Measurements from ENCODE around the gene CDH4. TPM values are rescaled to one million over a fixed set of nuclear protein-coding genes. Genes with fewer than 3 reads are reported as not detected.

The CDH4 gene
- total and polyA plus RNA-seq, 2 donors (not counting 3 experiments of a cell fraction or from before 2014, with no cell fraction given), result 0.17 to 0.51 TPM

DNA sequence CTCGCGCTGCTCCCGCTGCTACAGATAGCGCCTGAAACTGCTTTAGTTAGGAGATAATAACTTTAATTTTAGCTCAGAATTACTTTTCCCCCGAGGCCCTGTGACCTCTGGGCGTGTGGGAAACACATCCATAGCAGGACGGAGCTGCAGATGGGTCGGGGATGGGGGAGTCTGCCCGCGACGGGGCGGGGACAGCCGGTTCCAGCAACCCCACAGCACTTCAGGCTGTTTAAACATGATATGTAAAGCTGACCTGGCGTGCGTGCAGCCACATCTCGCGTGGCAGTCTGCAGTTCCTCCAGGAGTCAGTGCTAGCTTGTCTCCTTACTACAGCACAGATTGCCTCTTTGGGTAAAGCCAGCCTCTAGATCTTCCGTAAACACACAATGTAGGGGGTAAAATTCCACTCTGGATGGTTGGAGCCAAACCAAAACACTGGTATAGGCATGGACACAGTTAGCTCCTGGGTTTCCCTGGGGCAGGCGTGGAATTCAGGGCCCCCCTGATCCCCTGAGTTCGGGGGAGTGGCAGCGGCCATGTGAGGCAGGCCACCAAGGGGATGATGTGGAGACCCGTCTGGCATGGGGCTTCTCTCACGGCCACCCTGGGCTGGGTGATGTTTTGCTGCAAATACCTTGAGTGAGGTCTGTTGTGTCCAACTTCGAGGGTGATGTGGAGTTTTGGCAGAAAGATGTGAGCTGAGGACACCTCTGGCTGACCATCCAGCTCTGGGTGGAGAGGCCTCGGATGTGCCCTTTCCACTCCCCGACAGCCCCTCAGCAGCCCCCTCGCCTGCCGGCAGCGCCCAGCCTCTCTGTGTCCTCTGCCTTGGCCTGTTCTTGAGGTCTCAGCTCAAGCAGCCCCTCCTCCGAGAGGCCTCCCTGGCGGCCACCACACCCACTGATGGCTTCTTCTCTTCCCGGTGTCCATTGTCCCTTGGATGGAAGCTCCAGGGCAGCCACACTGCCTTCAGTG lies 599.2 kb downstream of the CDH4 start:
- no peaks in the 10 kb centered on the region for H3K9me1 ChIP-seq (replicated peaks; ENCODE audit: control insufficient read depth, extremely low read depth, insufficient read depth, low read length)
- no peaks in the 10 kb centered on the region for H3K27me3 ChIP-seq (ENCODE audit: control insufficient read depth in 2 of 2, insufficient read depth in 2 of 2, low read length in 2 of 2)
- ChIA-PET CTCF (no interaction called here), POLR2A (no interaction called here)
- no peak overlapping the region for H3K9ac ChIP-seq (replicated peaks; ENCODE audit: extremely low read depth, insufficient read depth, low read length)
- no peak overlapping the region for H2AFZ ChIP-seq (ENCODE audit: low read depth, low read length)
- no peaks in the 10 kb centered on the region for H3K36me3 ChIP-seq (ENCODE audit: control insufficient read depth in 2 of 2, extremely low read depth in 1 of 2, insufficient read depth in 2 of 2, low read length in 2 of 2)
- peaks cover 1% of the 10 kb centered on the region for H3K9me3 ChIP-seq (replicated peaks; ENCODE audit: control insufficient read depth, insufficient read depth, low read length)
- H3K4me1 ChIP-seq (ENCODE audit: control insufficient read depth, extremely low read depth, insufficient read depth, low read length), result no peaks in the 10 kb centered on the region
- no peak overlapping the region for H3K4me2 ChIP-seq (ENCODE audit: insufficient read depth, low read length)
- H3K79me2 ChIP-seq (ENCODE audit: control insufficient read depth, insufficient read depth, low read length), result no peaks in the 10 kb centered on the region
- H4K20me1 ChIP-seq (replicated peaks; ENCODE audit: control insufficient read depth, extremely low read depth, insufficient read depth, low read length), result no peaks in the 10 kb centered on the region
- TF ChIP-seq JUN (IDR thresholded peaks at IDR 0.05; ENCODE audit: borderline replicate concordance, insufficient read depth, insufficient read length, low read depth), result no peak
- TF ChIP-seq, protein P1, sequence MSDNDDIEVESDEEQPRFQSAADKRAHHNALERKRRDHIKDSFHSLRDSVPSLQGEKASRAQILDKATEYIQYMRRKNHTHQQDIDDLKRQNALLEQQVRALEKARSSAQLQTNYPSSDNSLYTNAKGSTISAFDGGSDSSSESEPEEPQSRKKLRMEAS (IDR thresholded peaks at IDR 0.05; ENCODE audit: insufficient read depth, insufficient read length), result no peak
- TF ChIP-seq MYC (IDR thresholded peaks at IDR 0.05; ENCODE audit: low read depth, low read length), result no peak
- no peak for TF ChIP-seq GATA2 (IDR thresholded peaks at IDR 0.05; ENCODE audit: insufficient read depth, insufficient read length, low read depth, low read length)
- no peak for TF ChIP-seq EZH2 (IDR thresholded peaks at IDR 0.05; ENCODE audit: borderline replicate concordance, low read depth, low read length, severe bottlenecking)
- TF ChIP-seq FOS (IDR thresholded peaks at IDR 0.05; ENCODE audit: borderline replicate concordance, insufficient read depth, low read length), result no peak
- TF ChIP-seq POLR2A (IDR thresholded peaks at IDR 0.05; ENCODE audit: low read depth, low read length), result no peak
- no peak for TF ChIP-seq POLR2AphosphoS5 (IDR thresholded peaks at IDR 0.05; ENCODE audit: insufficient read depth, low read depth, low read length)
- TF ChIP-seq, protein P2, sequence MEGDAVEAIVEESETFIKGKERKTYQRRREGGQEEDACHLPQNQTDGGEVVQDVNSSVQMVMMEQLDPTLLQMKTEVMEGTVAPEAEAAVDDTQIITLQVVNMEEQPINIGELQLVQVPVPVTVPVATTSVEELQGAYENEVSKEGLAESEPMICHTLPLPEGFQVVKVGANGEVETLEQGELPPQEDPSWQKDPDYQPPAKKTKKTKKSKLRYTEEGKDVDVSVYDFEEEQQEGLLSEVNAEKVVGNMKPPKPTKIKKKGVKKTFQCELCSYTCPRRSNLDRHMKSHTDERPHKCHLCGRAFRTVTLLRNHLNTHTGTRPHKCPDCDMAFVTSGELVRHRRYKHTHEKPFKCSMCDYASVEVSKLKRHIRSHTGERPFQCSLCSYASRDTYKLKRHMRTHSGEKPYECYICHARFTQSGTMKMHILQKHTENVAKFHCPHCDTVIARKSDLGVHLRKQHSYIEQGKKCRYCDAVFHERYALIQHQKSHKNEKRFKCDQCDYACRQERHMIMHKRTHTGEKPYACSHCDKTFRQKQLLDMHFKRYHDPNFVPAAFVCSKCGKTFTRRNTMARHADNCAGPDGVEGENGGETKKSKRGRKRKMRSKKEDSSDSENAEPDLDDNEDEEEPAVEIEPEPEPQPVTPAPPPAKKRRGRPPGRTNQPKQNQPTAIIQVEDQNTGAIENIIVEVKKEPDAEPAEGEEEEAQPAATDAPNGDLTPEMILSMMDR (IDR thresholded peaks at IDR 0.05; ENCODE audit: extremely low read depth in 1 of 2, insufficient read depth in 1 of 2, low read depth in 1 of 2, low read length in 2 of 2), result no peak
- intact Hi-C loops (cut with micrococcal nuclease), result no loop called here
- dilution Hi-C loops (cut with MboI; ENCODE audit: extremely low pct_ligation_motif_present, low sequenced_read_pairs), result no loop called here
- no peak for FAIRE-seq
- no peak overlapping the region for H3K27ac ChIP-seq (ENCODE audit: insufficient read depth, low read depth, low read length)
- no TSS peak for BruUV-seq (replicated peaks)
- H3K4me3 ChIP-seq (replicated peaks in 1 of 3; ENCODE audit: insufficient read depth in 1 of 3, low read depth in 1 of 3, low read length in 3 of 3), result no peak overlapping the region
- DNase-seq (ENCODE audit: low read depth, low spot score), result no peak

All from endothelial cell of umbilical vein (primary cell).